ENCODE measurements around the gene RAD51B.

Gene RAD51B

GRCh38 chr14:68573722-68574121, 754.1 kb downstream of the RAD51B start:
- DNase-seq (ENCODE audit: low read depth in 3 of 3), result no peak

- no peak for DNase-seq (ENCODE audit: low read depth in 3 of 3)
These were observed 754.9 kb downstream of the RAD51B start for GRCh38 chr14:68574461-68574860.

GRCh38 chr14:68574906-68575305, 755.3 kb downstream of the RAD51B start:
- DNase-seq (ENCODE audit: low read depth in 3 of 3), result no peak

- DNase-seq (ENCODE audit: low read depth in 3 of 3), result no peak
These were observed 755.8 kb downstream of the RAD51B start for GRCh38 chr14:68575426-68575825.

- no peak for DNase-seq (ENCODE audit: low read depth in 3 of 3)
These were observed 756.5 kb downstream of the RAD51B start for GRCh38 chr14:68576031-68576430.

- DNase-seq (ENCODE audit: low read depth in 3 of 3), result no peak
These were observed 757.1 kb downstream of the RAD51B start for GRCh38 chr14:68576496-68577244.

- DNase-seq (ENCODE audit: low read depth in 3 of 3), result no peak
These were observed 758.4 kb downstream of the RAD51B start for GRCh38 chr14:68577802-68578541.

GRCh38 chr14:68578597-68578996, 759.0 kb downstream of the RAD51B start:
- no peak for DNase-seq (ENCODE audit: low read depth in 3 of 3)

- no peak for DNase-seq (ENCODE audit: low read depth in 3 of 3)
These were observed 760.6 kb downstream of the RAD51B start for GRCh38 chr14:68580096-68580645.

- DNase-seq (ENCODE audit: low read depth in 3 of 3), result no peak
These were observed 761.1 kb downstream of the RAD51B start for GRCh38 chr14:68580671-68581070.

- DNase-seq (ENCODE audit: low read depth in 3 of 3), result no peak
These were observed 764.1 kb downstream of the RAD51B start for GRCh38 chr14:68583548-68584280.

- no peak for DNase-seq (ENCODE audit: low read depth in 3 of 3)
These were observed 765.2 kb downstream of the RAD51B start for GRCh38 chr14:68584786-68585185.

GRCh38 chr14:68585690-68586089, 766.1 kb downstream of the RAD51B start:
- no peak for DNase-seq (ENCODE audit: low read depth in 3 of 3)

GRCh38 chr14:68586896-68587751, 767.5 kb downstream of the RAD51B start:
- DNase-seq (ENCODE audit: low read depth in 3 of 3), result no peak

- DNase-seq (ENCODE audit: low read depth in 3 of 3), result no peak
These were observed 768.4 kb downstream of the RAD51B start for GRCh38 chr14:68587931-68588330.

GRCh38 chr14:68589447-68590200, 770.0 kb downstream of the RAD51B start:
- DNase-seq (ENCODE audit: low read depth in 3 of 3), result no peak

- DNase-seq (ENCODE audit: low read depth in 3 of 3), result no peak
These were observed 770.6 kb downstream of the RAD51B start for GRCh38 chr14:68590201-68590522.

- DNase-seq (ENCODE audit: low read depth in 3 of 3), result no peak
These were observed 772.2 kb downstream of the RAD51B start for GRCh38 chr14:68591786-68592185.

GRCh38 chr14:68592948-68593556, 773.5 kb downstream of the RAD51B start:
- DNase-seq (ENCODE audit: low read depth in 3 of 3), result no peak

GRCh38 chr14:68593806-68594536, 774.4 kb downstream of the RAD51B start:
- no peak for DNase-seq (ENCODE audit: low read depth in 3 of 3)
